ENCODE measurements around the gene RAPH1.

The RAPH1 gene

GRCh38 chr2:203418271-203418670 is 116.8 kb downstream of the RAPH1 start:
- no peak for DNase-seq (ENCODE audit: extremely low read depth, insufficient read length)
- H3K36me3 ChIP-seq (ENCODE audit: control insufficient read depth, insufficient read depth, low read length), result peaks cover 4% of the 10 kb centered on the region
- no peak for TF ChIP-seq CTCF (IDR thresholded peaks at IDR 0.05; ENCODE audit: insufficient read depth, low read length, poor library complexity, severe bottlenecking)

GRCh38 chr2:203413796-203414195 is 121.3 kb downstream of the RAPH1 start:
- DNase-seq (ENCODE audit: extremely low read depth, insufficient read length), result no peak
- Histone ChIP-seq H3K4me3 (replicated peaks; ENCODE audit: low read depth, low read length) (no peak overlapping the region), H3K36me3 (ENCODE audit: control insufficient read depth, insufficient read depth, low read length) (peaks cover 3% of the 10 kb centered on the region), H3K27me3 (replicated peaks; ENCODE audit: control insufficient read depth, insufficient read depth, low read length) (no peaks in the 10 kb centered on the region)
- TF ChIP-seq CTCF (IDR thresholded peaks at IDR 0.05; ENCODE audit: insufficient read depth, low read length, poor library complexity, severe bottlenecking), result no peak

More at GRCh38 chr2:203418271-203418670, 116.8 kb downstream of the RAPH1 start:
- no peak overlapping the region for H3K4me3 ChIP-seq (replicated peaks; ENCODE audit: low read depth, low read length)
- H3K27me3 ChIP-seq (replicated peaks; ENCODE audit: control insufficient read depth, insufficient read depth, low read length), result no peaks in the 10 kb centered on the region

- Histone ChIP-seq H3K36me3 (ENCODE audit: control insufficient read depth, insufficient read depth, low read length) (no peaks in the 10 kb centered on the region; the same call in none of the 2 replicates), H3K4me3 (replicated peaks; ENCODE audit: low read depth, low read length) (no peak overlapping the region), H3K27me3 (replicated peaks; ENCODE audit: control insufficient read depth, insufficient read depth, low read length) (no peaks in the 10 kb centered on the region)
- DNase-seq (ENCODE audit: extremely low read depth, insufficient read length), result no peak
- TF ChIP-seq CTCF (IDR thresholded peaks at IDR 0.05; ENCODE audit: insufficient read depth, low read length, poor library complexity, severe bottlenecking), result no peak
These were observed 122.4 kb downstream of the RAPH1 start for GRCh38 chr2:203412546-203413331.

DNA sequence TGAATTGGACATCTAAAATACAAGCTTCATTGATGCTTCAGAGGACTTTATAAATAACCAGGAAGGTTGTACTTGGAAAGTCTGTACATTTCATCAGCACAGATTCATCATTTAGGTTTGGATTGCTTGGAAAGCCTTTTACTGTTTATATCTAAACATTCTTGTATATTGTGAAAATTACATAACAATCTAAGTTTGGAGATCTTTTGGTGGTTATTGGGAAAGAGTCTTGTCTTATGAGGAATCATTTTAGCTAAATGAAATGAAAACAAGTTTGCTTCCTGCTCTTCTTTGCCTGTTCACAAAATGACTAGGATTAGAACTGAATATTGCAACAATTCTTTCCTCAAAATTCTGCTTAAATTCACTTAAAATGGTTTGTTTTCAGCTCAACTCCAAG is 127.6 kb downstream of the RAPH1 start:
- H3K4me3 ChIP-seq (replicated peaks; ENCODE audit: low read depth, low read length), result no peak overlapping the region
- no peaks in the 10 kb centered on the region; the same call in 1 of the 2 replicates for H3K36me3 ChIP-seq (ENCODE audit: control insufficient read depth, insufficient read depth, low read length)
- no peak for TF ChIP-seq CTCF (IDR thresholded peaks at IDR 0.05; ENCODE audit: insufficient read depth, low read length, poor library complexity, severe bottlenecking)
- DNase-seq (ENCODE audit: extremely low read depth, insufficient read length), result no peak
- no peaks in the 10 kb centered on the region for H3K27me3 ChIP-seq (replicated peaks; ENCODE audit: control insufficient read depth, insufficient read depth, low read length)

GRCh38 chr2:203404996-203405395 is 130.1 kb downstream of the RAPH1 start:
- no peak for TF ChIP-seq CTCF (IDR thresholded peaks at IDR 0.05; ENCODE audit: insufficient read depth, low read length, poor library complexity, severe bottlenecking)
- Histone ChIP-seq H3K4me3 (replicated peaks; ENCODE audit: low read depth, low read length) (no peak overlapping the region), H3K27me3 (replicated peaks; ENCODE audit: control insufficient read depth, insufficient read depth, low read length) (no peaks in the 10 kb centered on the region), H3K36me3 (ENCODE audit: control insufficient read depth, insufficient read depth, low read length) (no peaks in the 10 kb centered on the region; the same call in 1 of the 2 replicates)
- DNase-seq (ENCODE audit: extremely low read depth, insufficient read length), result no peak
